ENCODE data around the gene MTCP1. TPM values are rescaled to one million over a fixed set of nuclear protein-coding genes. Genes with fewer than 3 reads are reported as not detected.

MTCP1 gene
- total and polyA plus RNA-seq, 2 of the 8 experiments (the other 6 are each of a cell fraction or from before 2014, with no cell fraction given) = 1.2 to 12.3 TPM

DNA sequence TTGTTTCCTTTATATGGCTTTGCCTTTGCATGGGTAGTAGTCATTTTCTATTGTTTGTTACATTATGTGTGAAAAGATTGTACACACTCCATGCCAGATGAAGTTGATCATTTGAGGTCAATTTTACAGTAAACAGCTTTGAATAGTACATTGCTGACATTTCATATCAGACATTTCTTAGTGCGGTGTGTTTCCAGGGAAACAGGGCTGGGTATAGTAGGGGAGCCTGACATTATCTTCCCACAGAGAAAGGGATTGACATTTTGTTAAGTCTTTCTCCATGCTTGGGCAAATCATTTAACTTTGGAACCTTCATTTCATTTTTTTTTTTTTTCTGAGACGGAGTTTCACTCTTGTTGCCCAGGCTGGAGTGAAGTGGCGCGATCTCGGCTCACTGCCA is 39.3 kb downstream of the MTCP1 start (continued):
- TF ChIP-seq ASH2L (IDR thresholded peaks at IDR 0.05; ENCODE audit: low read length) (no peak), JUND (IDR thresholded peaks at IDR 0.05; ENCODE audit: low read length) (no peak), EP300 (IDR thresholded peaks at IDR 0.05; ENCODE audit: borderline replicate concordance in 1 of 2, low read depth in 2 of 2, low read length in 2 of 2) (no peak), EZH2 (IDR thresholded peaks at IDR 0.05; ENCODE audit: low read depth, low read length, severe bottlenecking) (no peak), CHD2 (IDR thresholded peaks at IDR 0.05; ENCODE audit: low read length) (no peak), SP4 (IDR thresholded peaks at IDR 0.05; ENCODE audit: low read length) (no peak), ZNF274 (IDR thresholded peaks at IDR 0.05; ENCODE audit: borderline replicate concordance, extremely low read depth, low read length) (no peak)
- TF ChIP-seq, protein P1, sequence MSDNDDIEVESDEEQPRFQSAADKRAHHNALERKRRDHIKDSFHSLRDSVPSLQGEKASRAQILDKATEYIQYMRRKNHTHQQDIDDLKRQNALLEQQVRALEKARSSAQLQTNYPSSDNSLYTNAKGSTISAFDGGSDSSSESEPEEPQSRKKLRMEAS (IDR thresholded peaks at IDR 0.05) = no peak
